ENCODE data around the gene ZNF383. TPM values are rescaled to one million over a fixed set of nuclear protein-coding genes. Genes with fewer than 3 reads are reported as not detected.
"Not testable (repeated sequence)": the region's sequence is repeated elsewhere in the genome, so short reads cannot be mapped to it uniquely, and the experiment has no call there.

ZNF383 gene
- total and polyA plus RNA-seq, 12 donors = 4.4 to 11.1 (median 7.8) TPM

GRCh38 chr19:37251308-37252229 lies 33.6 kb downstream of the ZNF383 start:
- Histone ChIP-seq H3K9me3 (replicated peaks in 1 of 3) (peaks cover 0 to 44% (median 5%) of the 10 kb centered on the region in 3 donors), H3K4me3 (peak overlapping the region in 2 of 4 donors; percentile 5 to 41), H3K4me1 (replicated peaks in 1 of 2) (no peaks in the 10 kb centered on the region), H3K27ac (peak overlapping the region in 1 of 5 donors; percentile 53), H3K36me3 (replicated peaks in 1 of 2) (no peaks in the 10 kb centered on the region), H3K27me3 (no peaks in the 10 kb centered on the region)
- WGBS, 4 donors = 1 to 2% (median 2%) methylated on average over 22 to 39 of the region's 39 CpGs
- intact Hi-C loops (cut with DNase I) = no loop called here
- peak in 1 of 2 donors; percentile 41 for TF ChIP-seq POLR2A (IDR thresholded peaks at IDR 0.05)
- no peak for TF ChIP-seq CTCF (IDR thresholded peaks at IDR 0.05)
- DNase-seq = peak; percentile 56 to 96 (median 82)

- H3K27me3 ChIP-seq; DNase-seq; H3K36me3 ChIP-seq (replicated peaks in 1 of 2); H3K9me3 ChIP-seq (replicated peaks in 1 of 3); intact Hi-C loops (cut with DNase I); H3K4me1 ChIP-seq (replicated peaks in 1 of 2); H3K27ac ChIP-seq; H3K4me3 ChIP-seq: not testable (repeated sequence)
- 89 to 100% (median 95%) methylated on average over 1 of the region's 1 CpG for WGBS, 4 donors
Measured at GRCh38 chr19:37263028-37263427, 45.0 kb downstream of the ZNF383 start.

DNA sequence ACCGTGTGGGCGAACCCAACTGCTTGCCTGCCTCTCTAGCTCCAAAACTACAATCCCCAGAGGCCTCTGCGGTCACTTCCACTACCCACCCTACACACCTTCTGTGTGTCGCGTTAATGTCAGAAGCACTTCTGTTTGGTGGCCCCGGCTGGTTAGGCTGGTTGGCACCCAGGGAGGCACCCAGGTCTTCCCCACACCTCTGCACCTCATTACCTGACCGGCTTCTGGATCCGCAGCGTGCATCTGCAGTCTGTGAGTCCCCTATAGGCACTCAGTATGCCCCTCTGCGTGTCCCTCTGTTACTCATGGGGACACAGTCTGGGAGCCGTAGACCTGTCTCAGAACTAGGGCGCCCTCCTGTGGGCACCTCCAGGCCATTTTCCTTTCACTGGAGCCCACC lies 49.0 kb downstream of the ZNF383 start:
- WGBS, 4 donors = 90 to 96% (median 94%) methylated on average over 6 to 12 of the region's 12 CpGs
- H3K9me3 ChIP-seq (replicated peaks in 1 of 3); H3K27ac ChIP-seq; H3K4me1 ChIP-seq (replicated peaks in 1 of 2); H3K27me3 ChIP-seq; H3K36me3 ChIP-seq (replicated peaks in 1 of 2); intact Hi-C loops (cut with DNase I); DNase-seq; H3K4me3 ChIP-seq: not testable (repeated sequence)

GRCh38 chr19:37267755-37268154 lies 49.7 kb downstream of the ZNF383 start:
- H3K36me3 ChIP-seq (replicated peaks in 1 of 2); H3K4me3 ChIP-seq; DNase-seq; H3K27me3 ChIP-seq; intact Hi-C loops (cut with DNase I); H3K27ac ChIP-seq; H3K4me1 ChIP-seq (replicated peaks in 1 of 2); H3K9me3 ChIP-seq (replicated peaks in 1 of 3): not testable (repeated sequence)
- WGBS, 4 donors = 88 to 96% (median 94%) methylated on average over 4 of the region's 4 CpGs

GRCh38 chr19:37280656-37281055 lies 62.6 kb downstream of the ZNF383 start:
- intact Hi-C loops (cut with DNase I); H3K27me3 ChIP-seq; H3K27ac ChIP-seq; H3K36me3 ChIP-seq (replicated peaks in 1 of 2); H3K4me1 ChIP-seq (replicated peaks in 1 of 2); H3K4me3 ChIP-seq; DNase-seq; H3K9me3 ChIP-seq (replicated peaks in 1 of 3): not testable (repeated sequence)
- 94 to 99% (median 96%) methylated on average over 4 to 20 of the region's 30 CpGs for WGBS, 4 donors

GRCh38 chr19:37284020-37284419 lies 66.0 kb downstream of the ZNF383 start:
- H3K36me3 ChIP-seq (replicated peaks in 1 of 2); intact Hi-C loops (cut with DNase I); H3K27ac ChIP-seq; H3K27me3 ChIP-seq; H3K4me3 ChIP-seq; H3K9me3 ChIP-seq (replicated peaks in 1 of 3); DNase-seq; H3K4me1 ChIP-seq (replicated peaks in 1 of 2): not testable (repeated sequence)
- 76 to 100% (median 95%) methylated on average over 5 to 21 of the region's 37 CpGs; no CpG with 5 or more reads in 1 of the 4 donors for WGBS, 4 donors

DNA sequence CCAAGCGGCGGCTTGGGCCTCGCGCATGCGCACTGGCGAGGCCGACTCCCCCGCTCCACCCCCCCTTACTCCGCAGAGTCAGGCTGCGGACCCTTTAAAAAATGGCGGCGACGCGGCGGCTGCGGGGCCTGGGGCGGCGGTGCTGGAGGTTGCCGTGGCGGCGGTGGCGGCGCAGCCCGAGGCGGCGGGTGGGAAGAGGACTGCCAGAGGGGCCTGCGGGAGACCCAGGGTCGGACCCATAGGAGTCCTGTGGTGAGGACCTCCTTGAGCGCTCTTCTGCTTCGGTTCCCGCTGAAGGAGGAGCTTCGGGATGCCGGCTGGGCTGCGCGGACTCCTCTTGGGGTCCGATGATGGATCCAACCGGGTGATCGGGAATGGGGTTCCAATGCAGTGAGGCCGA lies 71.2 kb downstream of the ZNF383 start:
- peak in 2 of 7 donors; percentile 29 to 71 for DNase-seq
- H3K27me3 ChIP-seq; H3K4me1 ChIP-seq (replicated peaks in 1 of 2); intact Hi-C loops (cut with DNase I); H3K27ac ChIP-seq; H3K4me3 ChIP-seq; H3K36me3 ChIP-seq (replicated peaks in 1 of 2): not testable (repeated sequence)
- 86 to 94% (median 90%) methylated on average over 27 to 35 of the region's 39 CpGs for WGBS, 4 donors
- H3K9me3 ChIP-seq (replicated peaks in 1 of 3) = peaks cover 0 to 12% (median 0%) of the 10 kb centered on the region in 3 donors

DNA sequence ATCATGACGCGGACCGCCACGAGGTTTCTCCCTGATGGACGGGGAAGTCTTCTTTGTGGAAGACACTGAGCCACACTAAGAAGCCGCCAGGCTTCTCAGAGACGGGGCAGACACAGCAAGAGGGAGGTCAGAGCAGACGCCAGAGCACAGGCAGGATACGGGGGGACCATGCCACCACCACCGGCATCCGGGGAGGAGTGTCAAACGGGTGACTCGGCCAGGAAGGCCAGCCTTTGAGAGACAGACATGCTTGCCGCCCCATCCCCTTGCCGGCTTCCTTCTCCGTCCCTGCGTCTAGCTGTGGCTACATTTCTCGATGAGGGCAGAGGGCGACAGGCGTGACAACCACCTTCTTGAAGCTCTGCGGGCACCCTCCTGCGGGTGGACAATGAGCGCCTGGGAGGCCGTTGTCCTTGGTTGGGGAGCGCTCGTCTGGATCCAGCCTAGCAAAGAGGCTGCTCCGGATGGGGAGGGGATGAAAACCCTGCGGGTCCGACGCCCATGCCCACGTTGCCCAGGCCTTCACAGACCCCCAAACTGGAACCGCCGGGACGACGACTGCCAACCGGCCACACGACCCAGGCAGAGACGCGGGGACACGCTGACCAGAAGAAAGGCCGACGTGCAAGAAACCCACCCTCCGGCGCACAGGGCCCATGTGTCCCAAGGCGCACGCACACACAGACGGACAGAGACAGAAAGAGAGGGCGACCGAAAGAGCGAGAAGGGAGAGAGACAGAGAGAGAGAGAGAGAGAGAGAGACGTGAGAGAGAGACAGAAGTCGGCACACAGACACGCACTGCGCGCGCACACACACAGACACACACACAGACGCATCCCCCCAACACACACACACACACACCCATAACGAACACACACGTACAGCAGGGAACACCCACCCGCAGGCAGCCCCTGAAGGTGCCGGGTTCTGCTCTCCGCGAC lies 75.3 kb downstream of the ZNF383 start:
- H3K27me3 ChIP-seq; H3K36me3 ChIP-seq (replicated peaks in 1 of 2); H3K27ac ChIP-seq; H3K4me1 ChIP-seq (replicated peaks in 1 of 2); intact Hi-C loops (cut with DNase I); H3K4me3 ChIP-seq: not testable (repeated sequence)
- peak in 5 of 7 donors; percentile 22 to 84 (median 42) for DNase-seq
- WGBS, 4 donors = 91 to 95% (median 95%) methylated on average over 45 to 60 of the region's 63 CpGs
- H3K9me3 ChIP-seq (replicated peaks in 1 of 3) = peaks cover 0 to 12% (median 0%) of the 10 kb centered on the region in 3 donors

DNA sequence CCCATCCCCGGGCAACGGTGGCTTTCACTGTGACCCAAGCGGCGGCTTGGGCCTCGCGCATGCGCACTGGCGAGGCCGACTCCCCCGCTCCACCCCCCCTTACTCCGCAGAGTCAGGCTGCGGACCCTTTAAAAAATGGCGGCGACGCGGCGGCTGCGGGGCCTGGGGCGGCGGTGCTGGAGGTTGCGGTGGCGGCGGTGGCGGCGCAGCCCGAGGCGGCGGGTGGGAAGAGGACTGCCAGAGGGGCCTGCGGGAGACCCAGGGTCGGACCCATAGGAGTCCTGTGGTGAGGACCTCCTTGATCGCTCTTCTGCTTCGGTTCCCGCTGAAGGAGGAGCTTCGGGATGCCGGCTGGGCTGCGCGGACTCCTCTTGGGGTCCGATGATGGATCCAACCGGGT lies 76.2 kb downstream of the ZNF383 start:
- 90 to 94% (median 93%) methylated on average over 8 to 20 of the region's 39 CpGs; no CpG with 5 or more reads in 1 of the 4 donors for WGBS, 4 donors
- H3K27ac ChIP-seq; H3K4me3 ChIP-seq; intact Hi-C loops (cut with DNase I); H3K4me1 ChIP-seq (replicated peaks in 1 of 2); H3K27me3 ChIP-seq; H3K36me3 ChIP-seq (replicated peaks in 1 of 2): not testable (repeated sequence)
- DNase-seq = peak in 1 of 7 donors; percentile 39
- peaks cover 0 to 10% (median 0%) of the 10 kb centered on the region in 3 donors for H3K9me3 ChIP-seq (replicated peaks in 1 of 3)
